H9 (cell line): Measurements from ENCODE around the gene ERAL1. TPM values are rescaled to one million over a fixed set of nuclear protein-coding genes. Genes with fewer than 3 reads are reported as not detected.

Experiments used
- DNase-seq: peaks from one replicate; pipeline ENCODE4 v3.0.0-alpha.2; 2017
- H2AFZ ChIP-seq: one replicate; pipeline ENCODE4 v1.6.1; 2013; ENCODE audit warnings: mild to moderate bottlenecking, low read length, control low read depth, moderate library complexity
- H2AK5ac ChIP-seq: 2 replicates; pipeline ENCODE4 v1.6.1; 2013; ENCODE audit warnings: low read length, control low read depth, mixed read lengths; ENCODE audit not compliant: insufficient read length
- H2BK120ac ChIP-seq: one replicate; pipeline ENCODE4 v1.6.1; 2013; ENCODE audit warnings: low read depth, mild to moderate bottlenecking, low read length, control low read depth, inconsistent platforms; ENCODE audit not compliant: poor library complexity, severe bottlenecking
- H2BK12ac ChIP-seq: 2 replicates; pipeline ENCODE4 v1.6.1; 2013; ENCODE audit warnings: low read length, control low read depth, mixed read lengths, low read depth; ENCODE audit not compliant: insufficient read length
- H2BK15ac ChIP-seq: 2 replicates; pipeline ENCODE4 v1.6.1; 2013; ENCODE audit warnings: low read depth, low read length, control low read depth
- H2BK20ac ChIP-seq: one replicate; pipeline ENCODE4 v1.6.1; 2013; ENCODE audit warnings: low read depth, mild to moderate bottlenecking, low read length, control low read depth, inconsistent platforms; ENCODE audit not compliant: poor library complexity, severe bottlenecking
- H2BK5ac ChIP-seq: 2 replicates; pipeline ENCODE4 v1.6.1; 2013; ENCODE audit warnings: low read length, control low read depth, mixed read lengths; ENCODE audit not compliant: insufficient read length
- H3K14ac ChIP-seq: 2 replicates; pipeline ENCODE4 v1.6.1; 2013; ENCODE audit warnings: low read length, control low read depth; ENCODE audit not compliant: insufficient read depth
- H3K18ac ChIP-seq: 2 replicates; pipeline ENCODE4 v1.6.1; 2013; ENCODE audit warnings: low read depth, mild to moderate bottlenecking, mixed read lengths, low read length, control low read depth; ENCODE audit not compliant: insufficient read length
- H3K23ac ChIP-seq: 2 replicates; pipeline ENCODE4 v1.6.1; 2013; ENCODE audit warnings: low read length, control low read depth, mixed read lengths, low read depth; ENCODE audit not compliant: insufficient read length
- H3K23me2 ChIP-seq: 2 replicates; pipeline ENCODE4 v1.6.1; 2013; ENCODE audit warnings: low read depth, mild to moderate bottlenecking, mixed read lengths, low read length, control low read depth; ENCODE audit not compliant: insufficient read length, poor library complexity, severe bottlenecking
- H3K27ac ChIP-seq: 2 replicates; pipeline ENCODE4 v1.5.1; 2013; ENCODE audit warnings: low read length, control low read depth, mixed read lengths, low read depth; ENCODE audit not compliant: insufficient read length
- H3K27me3 ChIP-seq: 2 replicates; pipeline ENCODE4 v1.6.1; 2013; ENCODE audit warnings: low read length, control low read depth, inconsistent platforms; ENCODE audit not compliant: insufficient read depth
- H3K4ac ChIP-seq: 2 replicates; pipeline ENCODE4 v1.6.1; 2013; ENCODE audit warnings: low read depth, mild to moderate bottlenecking, control low read depth, inconsistent platforms, low read length, moderate library complexity
- H3K4me1 ChIP-seq: 2 replicates; pipeline ENCODE4 v1.6.1; 2013; ENCODE audit warnings: low read length, control low read depth, inconsistent platforms; ENCODE audit not compliant: insufficient read depth
- H3K4me2 ChIP-seq: 2 replicates; pipeline ENCODE4 v1.6.1; 2013; ENCODE audit warnings: low read length, control low read depth, mixed read lengths; ENCODE audit not compliant: insufficient read length, insufficient read depth
- H3K56ac ChIP-seq: 2 replicates; pipeline ENCODE4 v1.6.1; 2013; ENCODE audit warnings: low read depth, mild to moderate bottlenecking, mixed read lengths, low read length, control low read depth; ENCODE audit not compliant: insufficient read length
- H3K79me1 ChIP-seq: 2 replicates; pipeline ENCODE4 v1.6.1; 2013; ENCODE audit warnings: low read depth, mild to moderate bottlenecking, moderate library complexity, low read length, control low read depth, inconsistent platforms; ENCODE audit not compliant: insufficient read depth, poor library complexity, severe bottlenecking
- H3K79me2 ChIP-seq: 2 replicates; pipeline ENCODE4 v1.6.1; 2013; ENCODE audit warnings: low read length, control low read depth, inconsistent platforms; ENCODE audit not compliant: insufficient read depth
- H3K9ac ChIP-seq: 2 replicates; pipeline ENCODE4 v1.6.1; 2013; ENCODE audit warnings: low read length, control low read depth, mixed read lengths; ENCODE audit not compliant: insufficient read length; ENCODE audit errors: extremely low read depth
- H3K9me3 ChIP-seq: one replicate; pipeline ENCODE4 v1.6.1; 2013; ENCODE audit warnings: low read depth, low read length, inconsistent platforms; ENCODE audit not compliant: control insufficient read depth
- H3T11ph ChIP-seq: one replicate; pipeline ENCODE4 v1.6.1; 2013; ENCODE audit warnings: mild to moderate bottlenecking, low read length, control low read depth, inconsistent platforms
- H4K20me1 ChIP-seq: one replicate; pipeline ENCODE4 v1.6.1; 2013; ENCODE audit not compliant: control insufficient read depth, insufficient read length, insufficient read depth
- H4K5ac ChIP-seq: 2 replicates; pipeline ENCODE4 v1.6.1; 2013; ENCODE audit warnings: low read depth, mild to moderate bottlenecking, mixed read lengths, low read length, control low read depth; ENCODE audit not compliant: insufficient read length
- H4K8ac ChIP-seq: replicated peaks from 2 replicates; pipeline ENCODE4 v1.6.1; 2013; ENCODE audit warnings: low read length, control low read depth, mixed read lengths, low read depth; ENCODE audit not compliant: insufficient read length
- H4K91ac ChIP-seq: 2 replicates; pipeline ENCODE4 v1.6.1; 2013; ENCODE audit warnings: low read depth, mild to moderate bottlenecking, moderate library complexity, mixed read lengths, low read length, control low read depth; ENCODE audit not compliant: insufficient read length
- H3K27ac Mint-ChIP-seq, 3 experiments: 2 replicates in 2 of 3; 3 replicates in 1 of 3; pipeline ENCODE4 v1.8.0; 2020 to 2021; ENCODE audit warnings: mixed read lengths in 3 of 3, mild to moderate bottlenecking in 1 of 3, moderate library complexity in 1 of 3
- H3K27me3 Mint-ChIP-seq: 2 replicates; pipeline ENCODE4 v1.8.0; 2021; ENCODE audit warnings: low read depth, mild to moderate bottlenecking, moderate library complexity, mixed read lengths
- H3K36me3 Mint-ChIP-seq, 3 experiments: 2 replicates in 2 of 3; 3 replicates in 1 of 3; pipeline ENCODE4 v1.8.0; 2020 to 2021; ENCODE audit warnings: low read depth in 3 of 3, mixed read lengths in 3 of 3; ENCODE audit not compliant: insufficient read depth in 1 of 3
- H3K4me1 Mint-ChIP-seq, 2 experiments: 2 replicates each; pipeline ENCODE4 v1.8.0; 2020; ENCODE audit warnings: mixed read lengths in 2 of 2
- H3K4me3 Mint-ChIP-seq, 2 experiments: 2 replicates in 1 of 2; 3 replicates in 1 of 2; pipeline ENCODE4 v1.8.0; 2020 to 2021; ENCODE audit warnings: mild to moderate bottlenecking in 2 of 2, mixed read lengths in 2 of 2, moderate library complexity in 1 of 2
- H3K9me3 Mint-ChIP-seq, 2 experiments: 2 replicates in 1 of 2; 3 replicates in 1 of 2; pipeline ENCODE4 v1.8.0; 2020; ENCODE audit warnings: mild to moderate bottlenecking in 2 of 2, mixed read lengths in 2 of 2, moderate library complexity in 1 of 2
- WGBS: extraction: QIAGEN DNeasy Blood & Tissue Kit; methylation state at CpG from one replicate; pipeline ENCODE4 v1.1.7; 2013; ENCODE audit warnings: missing lambda C conversion rate, low lambda C conversion rate, mixed read lengths; ENCODE audit not compliant: insufficient read length; ENCODE audit errors: extremely low coverage; 5-methylcytosine and 5-hydroxymethylcytosine counted together
- total RNA-seq: library from RNA; stranded (reverse); gene quantifications from 2 replicates; pipeline ENCODE4 v1.2.1, GENCODE V29; 2021
- TF ChIP-seq, protein P1 (sequence below): fragments of 200-600 bp; sonication (generic); conservative IDR thresholded peaks from 3 replicates; pipeline ENCODE4 v1.8.0; 2021; ENCODE audit warnings: antibody characterized with exemption, mild to moderate bottlenecking

Gene ERAL1
- total RNA-seq, 1 experiment from 2014 or later, result 67.8 TPM

DNA sequence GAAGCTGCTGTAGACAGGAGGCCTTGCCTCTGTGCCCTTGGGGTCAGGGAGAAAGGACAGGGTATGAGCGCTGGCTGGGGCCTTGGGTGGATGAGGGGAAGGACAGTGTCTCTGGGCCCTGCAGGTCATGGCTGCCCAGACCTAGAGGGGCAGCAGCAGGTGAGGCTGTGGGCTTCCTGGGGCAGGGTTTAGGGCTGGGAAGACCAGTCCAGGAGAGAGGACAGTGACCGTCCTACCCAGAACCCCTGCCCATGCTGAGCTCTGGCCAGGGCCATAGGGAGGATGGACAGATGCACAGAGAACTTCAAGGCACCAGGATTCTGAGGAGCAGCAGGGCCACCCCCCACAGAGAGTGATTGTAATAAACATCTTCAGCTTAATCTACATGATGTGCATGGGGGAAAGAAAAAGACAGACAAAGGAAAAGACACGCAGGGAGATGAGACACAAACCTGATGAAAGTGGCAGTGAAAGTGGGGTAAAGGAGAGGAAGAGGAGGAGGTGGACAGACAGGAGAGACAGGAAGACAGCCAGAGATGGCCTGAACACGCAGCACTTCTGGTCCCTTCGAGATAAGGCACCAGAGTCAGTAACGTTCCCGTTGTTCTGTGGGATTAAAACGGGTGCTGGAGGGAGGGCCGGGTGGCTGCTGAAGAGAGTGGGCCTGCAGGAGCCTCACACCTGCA is 25.2 kb downstream of the ERAL1 start:
- no peaks in the 10 kb centered on the region for H3K23me2 ChIP-seq

More for the DNA sequence above, 25.2 kb downstream of the ERAL1 start:
- DNase-seq, result no peak
- H3K4ac ChIP-seq, result no peak overlapping the region
- H2BK120ac ChIP-seq, result no peak overlapping the region
- no peak overlapping the region for H3K23ac ChIP-seq
- no peaks in the 10 kb centered on the region for H3K9me3 ChIP-seq
- peaks cover 29 to 67% (median 61%) of the 10 kb centered on the region in 3 experiments; a peak in 6 of 7 replicates for H3K36me3 Mint-ChIP-seq
- H3K27me3 ChIP-seq, result no peaks in the 10 kb centered on the region
- H2BK5ac ChIP-seq, result no peak overlapping the region
- no peak overlapping the region for H2BK12ac ChIP-seq
- no peaks in the 10 kb centered on the region for H3K4me1 ChIP-seq
- H3K4me3 Mint-ChIP-seq, result peak overlapping the region in 1 of 2 experiments; percentile 13; a peak in 1 of 5 replicates
- no peak overlapping the region for H4K91ac ChIP-seq
- no peak overlapping the region for H3K14ac ChIP-seq
- H2AFZ ChIP-seq, result no peak overlapping the region
- no peak overlapping the region for H3K4me2 ChIP-seq
- H3K27ac ChIP-seq, result no peak overlapping the region
- H3K27ac Mint-ChIP-seq, result no peak overlapping the region; a peak in 2 of 7 replicates
- no peaks in the 10 kb centered on the region for H3K79me2 ChIP-seq
- H4K8ac ChIP-seq, result no peak overlapping the region
- no peak overlapping the region for H3K9ac ChIP-seq
- H3K56ac ChIP-seq, result no peak overlapping the region
- no CpG with 5 or more reads among the region's 9 CpGs for WGBS
- TF ChIP-seq, protein P1, sequence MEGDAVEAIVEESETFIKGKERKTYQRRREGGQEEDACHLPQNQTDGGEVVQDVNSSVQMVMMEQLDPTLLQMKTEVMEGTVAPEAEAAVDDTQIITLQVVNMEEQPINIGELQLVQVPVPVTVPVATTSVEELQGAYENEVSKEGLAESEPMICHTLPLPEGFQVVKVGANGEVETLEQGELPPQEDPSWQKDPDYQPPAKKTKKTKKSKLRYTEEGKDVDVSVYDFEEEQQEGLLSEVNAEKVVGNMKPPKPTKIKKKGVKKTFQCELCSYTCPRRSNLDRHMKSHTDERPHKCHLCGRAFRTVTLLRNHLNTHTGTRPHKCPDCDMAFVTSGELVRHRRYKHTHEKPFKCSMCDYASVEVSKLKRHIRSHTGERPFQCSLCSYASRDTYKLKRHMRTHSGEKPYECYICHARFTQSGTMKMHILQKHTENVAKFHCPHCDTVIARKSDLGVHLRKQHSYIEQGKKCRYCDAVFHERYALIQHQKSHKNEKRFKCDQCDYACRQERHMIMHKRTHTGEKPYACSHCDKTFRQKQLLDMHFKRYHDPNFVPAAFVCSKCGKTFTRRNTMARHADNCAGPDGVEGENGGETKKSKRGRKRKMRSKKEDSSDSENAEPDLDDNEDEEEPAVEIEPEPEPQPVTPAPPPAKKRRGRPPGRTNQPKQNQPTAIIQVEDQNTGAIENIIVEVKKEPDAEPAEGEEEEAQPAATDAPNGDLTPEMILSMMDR, result no peak
- H2AK5ac ChIP-seq, result no peak overlapping the region
- H3K18ac ChIP-seq, result no peak overlapping the region
- no peaks in the 10 kb centered on the region for H3K79me1 ChIP-seq
- peaks cover 4 to 6% of the 10 kb centered on the region in 2 experiments; a peak in 3 of 5 replicates for H3K9me3 Mint-ChIP-seq
- peaks cover 6 to 8% of the 10 kb centered on the region in 2 experiments for H3K4me1 Mint-ChIP-seq
- no peak overlapping the region for H2BK15ac ChIP-seq
- no peak overlapping the region for H4K5ac ChIP-seq
- no peak overlapping the region for H2BK20ac ChIP-seq
- H3K27me3 Mint-ChIP-seq, result no peaks in the 10 kb centered on the region
- no peaks in the 10 kb centered on the region for H4K20me1 ChIP-seq
- H3T11ph ChIP-seq, result no peak overlapping the region
